HG03571 (cell line): Measurements from ENCODE around the gene TRAF1.

Experiments
- ATAC-seq: cut with Tn5 transposase; IDR thresholded peaks from one replicate; pipeline ENCODE4 v1.9.1; 2021; ENCODE audit not compliant: unreplicated experiment

The TRAF1 gene

DNA sequence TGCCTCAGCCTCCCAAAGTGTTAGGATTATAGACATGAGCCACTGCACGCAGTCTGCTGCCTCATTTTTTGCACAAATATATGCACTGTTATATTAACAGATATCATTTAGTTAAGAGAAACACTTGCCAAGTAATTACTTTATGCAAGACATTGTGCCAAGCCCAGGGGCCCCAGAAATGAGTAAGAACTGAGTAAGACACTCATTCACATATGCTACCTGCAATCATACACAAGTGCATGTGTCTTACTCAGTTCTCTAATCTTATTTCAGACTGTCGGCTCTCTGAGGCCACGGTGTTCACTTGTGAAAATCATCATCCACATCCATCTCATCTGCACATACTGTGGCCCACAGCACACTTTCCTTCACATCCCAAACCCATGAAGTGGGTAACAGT lies 16.0 kb downstream of the TRAF1 start:
- no peak for ATAC-seq

GRCh38 chr9:120909904-120910303 lies 16.7 kb downstream of the TRAF1 start:
- no peak for ATAC-seq

DNA sequence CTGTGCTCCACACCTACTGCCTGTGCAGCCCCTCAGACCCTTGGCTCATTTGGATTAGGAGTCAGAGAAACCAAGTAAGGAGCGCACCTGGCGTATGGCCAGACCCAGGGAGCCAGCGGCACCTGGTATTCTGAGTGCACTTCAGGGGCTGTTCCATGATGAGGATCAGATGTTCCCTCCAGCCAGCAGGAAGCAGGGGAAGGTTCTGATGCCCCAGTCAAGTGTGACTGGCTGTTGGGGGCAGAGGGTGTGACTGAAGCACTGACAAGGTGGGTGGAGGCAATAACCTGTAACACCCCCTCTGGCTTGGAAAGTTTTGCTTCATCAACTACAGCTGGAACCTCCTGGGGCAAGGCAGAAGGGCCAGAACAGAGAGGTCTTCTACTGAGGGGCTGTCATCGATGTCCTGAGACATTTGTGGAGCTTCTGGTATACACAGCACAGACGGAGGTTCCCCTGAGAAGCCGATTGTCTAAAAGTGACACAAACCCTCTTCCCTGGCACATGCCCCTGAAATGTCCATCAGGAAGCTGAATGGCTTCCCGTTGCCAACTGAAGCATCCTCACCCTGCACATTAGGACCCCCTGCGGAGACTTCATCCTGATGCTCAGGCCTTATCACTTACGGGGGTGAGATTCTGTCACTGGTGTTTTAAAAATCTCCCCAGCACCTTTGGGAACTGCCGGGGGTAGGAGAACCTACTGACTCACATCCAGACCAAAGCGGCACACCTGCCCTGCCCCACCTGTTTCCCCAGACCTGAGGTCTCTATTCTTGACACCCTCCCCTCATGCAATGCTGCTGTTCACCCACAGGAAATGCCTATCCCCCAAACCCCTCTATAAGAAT lies 21.1 kb downstream of the TRAF1 start:
- ATAC-seq, result no peak

- ATAC-seq, result no peak
Observed at GRCh38 chr9:120904978-120905301, 21.7 kb downstream of the TRAF1 start.

DNA sequence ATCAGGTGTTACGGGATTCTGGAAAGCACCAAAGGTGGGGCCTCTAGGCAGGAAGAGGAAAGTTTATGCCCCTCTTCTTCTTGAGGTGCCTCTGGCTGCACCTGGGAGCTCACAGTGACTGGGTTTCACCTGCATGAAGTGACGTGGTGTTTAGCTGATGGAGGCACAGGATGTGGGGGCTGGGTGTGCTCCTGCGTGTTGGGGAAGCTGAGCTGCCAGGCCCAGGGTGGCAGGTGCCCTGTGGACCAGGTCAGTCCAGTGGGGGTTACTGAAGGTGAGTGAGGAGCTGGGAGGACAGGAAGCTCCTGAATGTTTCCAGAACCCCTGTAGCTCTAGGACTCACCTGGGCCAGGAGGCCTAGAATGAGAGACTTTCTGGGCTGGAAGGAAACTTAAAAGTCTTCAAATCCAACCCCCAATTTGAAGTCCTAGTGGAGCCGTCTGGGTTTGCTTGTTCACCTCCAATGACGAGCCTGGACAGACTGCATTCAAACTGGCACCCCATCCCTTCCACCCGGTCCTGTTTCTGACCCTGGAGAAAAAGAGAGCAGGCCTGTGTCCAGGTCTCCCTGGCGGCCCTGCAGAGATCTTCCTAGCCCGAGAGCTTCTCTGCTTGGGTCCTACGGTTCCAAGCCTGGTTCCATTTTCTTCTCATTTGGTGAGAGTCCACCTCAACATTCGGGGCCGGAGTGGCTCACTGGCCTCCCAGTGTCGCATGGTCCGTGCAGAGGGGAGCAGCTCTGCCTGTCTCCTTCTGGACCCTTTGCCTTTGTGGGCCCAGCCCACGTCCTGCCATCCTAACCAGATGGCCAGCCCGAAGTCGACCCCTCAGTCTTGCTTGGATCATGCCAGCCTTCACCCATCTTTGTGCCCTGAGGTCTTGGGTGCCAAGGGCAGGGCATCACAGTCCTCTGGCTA lies 22.3 kb downstream of the TRAF1 start:
- ATAC-seq, result no peak

GRCh38 chr9:120902569-120903535 lies 23.7 kb downstream of the TRAF1 start:
- no peak for ATAC-seq

DNA sequence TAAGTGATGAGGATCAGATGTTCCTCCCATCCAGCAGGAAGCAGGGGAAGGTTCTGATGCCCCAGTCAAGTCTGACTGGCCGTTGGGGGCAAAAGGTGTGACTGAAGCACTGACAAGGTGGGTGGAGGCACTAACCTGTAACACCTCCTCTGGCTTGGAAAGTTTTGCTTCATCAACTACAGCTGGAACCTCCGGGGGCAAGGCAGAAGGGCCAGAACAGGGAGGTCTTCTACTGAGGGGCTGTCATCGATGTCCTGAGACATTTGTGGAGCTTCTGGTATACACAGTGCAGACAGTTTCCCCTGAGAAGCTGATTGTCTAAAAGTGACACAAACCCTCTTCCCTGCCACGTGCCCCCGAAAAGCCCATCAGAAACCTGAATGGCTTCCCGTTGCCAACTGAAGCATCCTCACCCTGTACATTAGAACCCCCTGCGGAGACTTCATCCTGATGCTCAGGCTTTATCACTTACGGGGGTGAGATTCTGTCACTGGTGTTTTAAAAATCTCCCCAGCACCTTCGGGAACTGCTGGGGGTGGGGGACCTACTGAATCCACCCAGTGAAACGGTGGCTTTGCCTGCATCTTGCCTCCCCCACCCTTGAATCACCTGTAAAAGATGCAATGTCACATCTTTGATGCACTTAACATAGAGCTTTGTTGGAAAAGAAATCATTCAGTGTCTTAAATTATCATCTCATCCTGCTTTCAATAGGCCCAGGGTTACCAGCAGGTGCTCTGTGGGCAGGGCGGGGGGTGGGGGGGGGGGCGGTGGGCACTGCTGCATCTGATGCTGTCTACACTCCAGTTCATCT lies 24.6 kb downstream of the TRAF1 start:
- no peak for ATAC-seq

DNA sequence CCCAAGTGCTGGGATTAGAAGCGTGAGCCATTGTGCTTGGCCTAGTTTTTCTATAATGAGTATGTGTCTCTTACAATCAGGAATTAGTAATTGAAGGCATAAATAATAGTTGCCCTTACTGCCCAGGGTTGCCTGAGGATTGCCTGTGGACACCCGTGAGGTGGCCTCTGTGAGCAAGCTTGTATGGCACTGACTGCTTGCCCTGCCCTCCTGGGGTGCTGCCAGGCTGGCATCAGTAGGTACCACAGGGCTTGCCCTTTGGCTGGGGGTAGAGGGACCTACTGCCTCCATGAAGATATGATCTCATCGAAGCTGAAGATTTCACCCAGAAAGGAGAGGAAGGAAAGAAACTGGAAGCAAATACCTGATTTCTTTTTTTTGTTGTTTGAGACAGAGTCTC lies 25.8 kb downstream of the TRAF1 start:
- no peak for ATAC-seq

DNA sequence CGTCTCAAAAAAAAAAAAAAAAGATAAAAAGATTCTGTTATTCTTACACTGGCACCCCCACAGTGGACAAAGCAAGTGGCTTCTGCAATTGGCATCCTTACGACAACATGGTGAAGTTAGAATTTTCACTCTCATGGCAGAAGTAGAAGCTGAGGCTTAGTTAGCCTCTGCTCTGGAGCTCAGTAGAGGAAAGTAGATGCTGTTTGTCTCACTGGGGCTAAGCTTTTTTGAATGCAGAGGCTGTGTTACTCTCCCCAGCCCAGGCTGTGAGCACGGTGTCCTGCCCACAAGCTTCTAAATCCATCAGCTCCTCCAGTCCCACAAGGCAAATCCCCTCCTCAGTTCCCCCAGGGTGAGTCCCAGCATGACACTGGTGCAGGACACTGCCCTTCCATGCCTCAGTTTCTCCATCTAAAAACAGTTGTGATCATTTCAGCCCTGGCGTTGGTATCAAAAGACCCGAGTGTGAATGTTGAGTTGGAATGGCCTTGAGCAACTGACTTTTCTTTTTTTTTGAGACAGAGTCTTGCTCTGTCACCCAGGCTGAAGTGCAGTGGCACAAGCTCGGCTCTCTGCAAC lies 27.0 kb downstream of the TRAF1 start:
- no peak for ATAC-seq

DNA sequence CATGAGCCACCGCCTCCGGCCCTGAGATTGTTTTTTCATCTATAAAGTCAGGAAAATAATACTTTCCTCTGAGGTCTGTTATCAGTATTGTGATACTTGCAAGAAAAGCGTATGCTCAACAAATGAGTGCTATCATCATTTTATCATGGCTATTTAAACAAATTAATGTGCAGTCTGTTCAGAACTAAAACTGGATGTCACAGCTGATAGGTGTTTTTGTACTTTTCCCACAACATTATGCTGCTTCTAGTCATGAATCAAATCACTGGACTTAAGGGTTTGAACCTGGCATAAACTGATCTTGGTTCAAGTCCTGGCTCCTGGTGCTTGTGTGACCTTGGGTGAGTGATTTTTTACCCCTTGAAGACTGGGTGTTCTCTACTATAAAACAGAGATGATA lies 28.2 kb downstream of the TRAF1 start:
- no peak for ATAC-seq

GRCh38 chr9:120895951-120896350 lies 30.6 kb downstream of the TRAF1 start:
- ATAC-seq, result no peak

DNA sequence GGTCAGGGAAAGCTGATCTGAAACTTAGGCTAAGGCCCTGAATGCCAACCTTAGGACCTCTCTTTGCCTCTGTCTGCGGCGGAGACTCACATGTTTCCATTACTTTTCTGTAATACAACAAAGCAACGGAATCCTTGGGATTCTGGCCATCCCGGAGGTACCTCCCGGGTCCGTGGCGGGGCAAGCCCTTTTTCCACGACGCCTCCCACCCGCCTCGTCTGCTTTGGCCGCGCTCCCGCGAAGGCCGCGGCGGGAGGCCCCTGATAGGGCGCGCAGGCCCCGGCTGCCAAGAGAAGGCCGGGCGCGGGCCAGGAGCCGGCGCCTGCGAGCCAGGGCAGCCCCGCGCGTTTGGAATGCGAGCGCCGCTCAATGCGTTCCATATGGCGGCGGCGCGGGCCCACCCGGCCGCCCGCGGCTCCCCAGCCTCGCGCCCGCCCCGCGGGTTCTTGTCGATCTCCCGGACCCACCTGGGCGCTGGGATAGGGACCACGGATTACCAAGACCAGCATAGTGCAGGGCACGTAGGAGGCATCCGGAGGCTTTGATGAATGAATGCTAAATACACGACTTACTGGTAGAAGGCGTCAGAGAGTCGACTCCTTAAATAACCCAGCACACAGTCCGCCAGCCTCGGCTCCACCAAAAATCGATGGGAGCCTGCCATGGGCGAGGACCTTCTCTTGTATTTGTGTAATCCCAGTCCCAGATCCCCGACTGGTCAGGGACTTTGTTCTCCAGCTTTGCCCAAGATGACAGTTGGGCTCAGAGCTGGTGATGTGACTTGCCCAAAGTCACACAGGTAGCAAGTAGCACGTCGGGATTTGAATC lies 32.1 kb downstream of the TRAF1 start:
- ATAC-seq, result no peak

DNA sequence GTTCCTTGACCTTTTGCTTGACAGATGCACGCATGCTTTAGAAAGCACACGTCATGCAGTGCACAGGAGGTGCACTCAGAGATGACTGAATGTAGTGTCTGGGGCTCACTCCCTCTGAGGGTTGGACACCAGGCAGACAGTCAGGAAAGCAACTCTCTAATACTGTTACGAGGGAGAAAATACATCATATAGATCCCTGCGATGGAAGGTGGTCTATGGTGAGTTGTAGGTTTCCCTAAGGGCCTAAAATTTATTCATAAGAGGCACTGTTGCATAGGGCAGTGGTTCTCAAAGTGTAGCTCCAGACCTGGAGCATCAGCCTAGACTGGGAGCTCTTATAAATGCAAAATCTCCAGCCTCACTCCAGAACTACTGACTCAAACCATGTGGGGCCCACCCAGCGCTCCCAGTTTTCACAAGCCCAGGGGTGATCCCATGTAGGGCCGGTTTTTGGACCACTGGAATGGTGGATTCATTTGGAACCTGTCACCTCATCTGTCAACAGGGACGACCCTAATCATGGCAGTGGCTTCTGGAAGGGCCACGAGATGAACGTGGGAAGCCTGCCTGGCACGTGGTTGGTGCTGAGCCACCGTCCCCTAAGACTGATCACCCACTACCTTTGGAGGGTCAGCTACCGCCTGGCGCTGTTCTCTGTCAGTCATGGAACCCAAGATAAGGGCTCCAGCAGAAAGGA lies 32.8 kb downstream of the TRAF1 start:
- ATAC-seq, result no peak

GRCh38 chr9:120892748-120893610 lies 33.6 kb downstream of the TRAF1 start:
- ATAC-seq, result peak; percentile 72

GRCh38 chr9:120891884-120892747 lies 34.5 kb downstream of the TRAF1 start:
- peak; percentile 38 for ATAC-seq

DNA sequence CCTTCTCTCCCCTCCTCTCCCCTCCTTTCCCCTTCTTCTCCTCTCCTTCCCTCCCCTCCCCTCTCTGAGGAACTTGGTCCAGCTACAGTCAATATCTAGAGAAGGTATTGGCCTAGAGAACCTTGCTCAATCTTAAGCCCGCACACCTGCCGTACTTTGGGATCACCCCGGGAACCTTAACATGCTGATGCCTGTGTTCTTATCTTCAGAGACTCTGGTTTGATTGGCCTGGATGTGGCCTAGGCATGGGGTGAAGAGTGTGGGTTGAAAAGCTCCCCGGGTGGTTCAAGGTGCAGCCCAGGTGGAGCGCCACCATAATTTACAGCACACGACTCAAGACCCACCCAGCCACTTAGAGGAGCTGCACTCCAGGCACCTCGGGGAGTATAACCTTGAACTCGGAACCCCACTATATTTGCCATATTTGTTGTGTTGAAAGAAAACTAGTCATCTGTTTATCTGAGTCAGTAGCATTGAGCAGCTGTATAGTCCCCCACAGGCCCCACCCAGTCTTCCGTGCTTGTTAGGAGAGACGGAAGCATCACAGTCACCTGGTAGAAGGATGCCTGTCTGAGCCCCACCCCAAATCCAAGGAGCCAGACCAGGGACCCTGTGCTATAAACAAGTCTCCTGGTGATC lies 35.2 kb downstream of the TRAF1 start:
- no peak for ATAC-seq
